ENCODE measurements around the gene TCHH. TPM values are rescaled to one million over a fixed set of nuclear protein-coding genes. Genes with fewer than 3 reads are reported as not detected.

The TCHH gene
- polyA plus RNA-seq, 3 donors from 2014 or later = not detected

- DNase-seq = no peak
- no peaks in the 10 kb centered on the region for H3K4me1 Mint-ChIP-seq
- H3K27me3 Mint-ChIP-seq (ENCODE audit: low read depth in 3 of 3) = peaks cover 2 to 10% (median 3%) of the 10 kb centered on the region in 3 donors
- H3K9me3 Mint-ChIP-seq = no peaks in the 10 kb centered on the region
- H3K4me3 Mint-ChIP-seq = no peak overlapping the region
- no peak overlapping the region for H3K27ac Mint-ChIP-seq
- no peaks in the 10 kb centered on the region for H3K36me3 Mint-ChIP-seq
Observed at GRCh38 chr1:152072311-152072710, 42.9 kb downstream of the TCHH start.

GRCh38 chr1:152071123-152071522, 44.1 kb downstream of the TCHH start:
- H3K4me1 Mint-ChIP-seq = no peaks in the 10 kb centered on the region
- H3K27ac Mint-ChIP-seq = no peak overlapping the region
- peaks cover 0 to 11% (median 1%) of the 10 kb centered on the region in 3 donors for H3K27me3 Mint-ChIP-seq (ENCODE audit: low read depth in 3 of 3)
- H3K4me3 Mint-ChIP-seq = no peak overlapping the region
- H3K9me3 Mint-ChIP-seq = no peaks in the 10 kb centered on the region
- no peak for DNase-seq
- H3K36me3 Mint-ChIP-seq = no peaks in the 10 kb centered on the region

GRCh38 chr1:152067929-152068328, 47.3 kb downstream of the TCHH start:
- Mint-ChIP-seq H3K27ac (no peak overlapping the region), H3K9me3 (no peaks in the 10 kb centered on the region), H3K27me3 (ENCODE audit: low read depth in 3 of 3) (peaks cover 0 to 15% (median 1%) of the 10 kb centered on the region in 3 donors), H3K4me1 (no peaks in the 10 kb centered on the region), H3K36me3 (no peaks in the 10 kb centered on the region), H3K4me3 (no peak overlapping the region)
- no peak for DNase-seq

- no peak overlapping the region for H3K27ac Mint-ChIP-seq
- no peaks in the 10 kb centered on the region for H3K4me1 Mint-ChIP-seq
- H3K27me3 Mint-ChIP-seq (ENCODE audit: low read depth in 3 of 3) = peaks cover 0 to 11% (median under 1%) of the 10 kb centered on the region in 3 donors
- no peak overlapping the region for H3K4me3 Mint-ChIP-seq
- no peaks in the 10 kb centered on the region for H3K36me3 Mint-ChIP-seq
- DNase-seq = no peak
- H3K9me3 Mint-ChIP-seq = no peaks in the 10 kb centered on the region
Observed at GRCh38 chr1:152067150-152067549, 48.1 kb downstream of the TCHH start.

GRCh38 chr1:152061952-152062351, 53.3 kb downstream of the TCHH start:
- H3K4me1 Mint-ChIP-seq = no peaks in the 10 kb centered on the region
- H3K4me3 Mint-ChIP-seq = no peak overlapping the region
- no peak overlapping the region for H3K27ac Mint-ChIP-seq
- H3K36me3 Mint-ChIP-seq = no peaks in the 10 kb centered on the region
- no peaks in the 10 kb centered on the region for H3K9me3 Mint-ChIP-seq
- DNase-seq = no peak
- H3K27me3 Mint-ChIP-seq (ENCODE audit: low read depth in 3 of 3) = peaks cover 0 to 10% (median 0%) of the 10 kb centered on the region in 3 donors

Other genes starting within 250 kb of the TCHH start
- 10 to 100 TPM; 29.9 to 38.1 (median 36.7) TPM for gene THEM4, start 205.9 kb downstream of the TCHH start, polyA plus RNA-seq
- 100 to 1,000 TPM; 445 to 680 (median 567) TPM for gene S100A10, start 121.6 kb downstream of the TCHH start, polyA plus RNA-seq
- gene S100A11, start 78.4 kb downstream of the TCHH start, polyA plus RNA-seq = 100 to 1,000 TPM; 331 to 469 (median 429) TPM
- not detected for gene TCHHL1, start 26.4 kb downstream of the TCHH start, polyA plus RNA-seq
- not detected for gene RPTN, start 43.8 kb upstream of the TCHH start, polyA plus RNA-seq
- not detected for gene HRNR, start 108.7 kb upstream of the TCHH start, polyA plus RNA-seq
- gene FLG, start 209.8 kb upstream of the TCHH start, polyA plus RNA-seq = under 1 TPM in 1 of 3 donors, not detected in 2; 0.03 TPM
- gene FLG2, start 244.6 kb upstream of the TCHH start, polyA plus RNA-seq = not detected

All from immature natural killer cell (primary cell).